K562 (cell line): ENCODE data around the gene SYVN1. TPM values are rescaled to one million over a fixed set of nuclear protein-coding genes. Genes with fewer than 3 reads are reported as not detected.

Experiments
- ARHGAP35 ChIP-seq: fragments of 450-650 bp; IDR thresholded peaks from 2 replicates; pipeline ENCODE4 v1.6.1; 2018; ENCODE audit not compliant: partially characterized antibody
- CCNT2 ChIP-seq: IDR thresholded peaks from 2 replicates; pipeline ENCODE4 v1.6.1; 2011; ENCODE audit warnings: borderline replicate concordance, low read depth, mild to moderate bottlenecking, moderate library complexity, mixed read lengths, low read length; ENCODE audit not compliant: insufficient read length; ENCODE audit errors: extremely low read depth
- HMG20A ChIP-seq: fragments of 450-650 bp; formaldehyde crosslinking; conservative IDR thresholded peaks from 2 replicates; pipeline ENCODE4 v1.4.0; 2020; ENCODE audit warnings: mild to moderate bottlenecking, mixed read lengths
- LARP7 ChIP-seq: fragments of 450-650 bp; IDR thresholded peaks from 2 replicates; pipeline ENCODE4 v1.6.1; 2016
- MIER1 ChIP-seq: fragments of 450-650 bp; IDR thresholded peaks from 2 replicates; pipeline ENCODE4 v1.6.1; 2016; ENCODE audit warnings: antibody characterized with exemption, mild to moderate bottlenecking, low read depth
- NBN ChIP-seq: fragments of 450-650 bp; IDR thresholded peaks from 2 replicates; pipeline ENCODE4 v1.6.1; 2016; ENCODE audit warnings: low read depth, mild to moderate bottlenecking
- NFIC ChIP-seq: fragments of 450-650 bp; IDR thresholded peaks from 2 replicates; pipeline ENCODE4 v1.6.1; 2017; ENCODE audit warnings: mild to moderate bottlenecking, inconsistent platforms
- NFIX ChIP-seq: fragments of 250-450 bp; sonication (Bioruptor Pico); IDR thresholded peaks from 2 replicates; pipeline ENCODE4 v1.4.0; 2020; ENCODE audit warnings: low read depth, mild to moderate bottlenecking, moderate library complexity
- POLR2B ChIP-seq: fragments of 450-650 bp; IDR thresholded peaks from 2 replicates; pipeline ENCODE4 v1.6.1; 2018; ENCODE audit warnings: low read depth; ENCODE audit not compliant: partially characterized antibody
- RB1 ChIP-seq: fragments of 450-650 bp; IDR thresholded peaks from 2 replicates; pipeline ENCODE4 v1.6.1; 2017; ENCODE audit warnings: low read depth, mild to moderate bottlenecking
- RBM15 ChIP-seq: fragments of 200-400 bp; formaldehyde crosslinking; IDR thresholded peaks from 2 replicates; pipeline ENCODE4 v1.6.1; 2018; ENCODE audit warnings: mild to moderate bottlenecking, low read length, moderate library complexity; ENCODE audit not compliant: insufficient read depth
- SAFB2 ChIP-seq: fragments of 200-400 bp; formaldehyde crosslinking; IDR thresholded peaks from 2 replicates; pipeline ENCODE4 v1.6.1; 2018; ENCODE audit warnings: borderline replicate concordance, low read length, low read depth, moderate library complexity; ENCODE audit not compliant: severe bottlenecking
- SREBF2 ChIP-seq: sonication (generic); formaldehyde crosslinking; IDR thresholded peaks from 2 replicates; pipeline ENCODE4 v1.4.0; 2020; ENCODE audit warnings: mild to moderate bottlenecking, missing genetic modification reagents
- TCF7L2 ChIP-seq: fragments of 150-350 bp; IDR thresholded peaks from 2 replicates; pipeline ENCODE4 v1.6.1; 2016; ENCODE audit warnings: low read depth, mild to moderate bottlenecking, low read length, moderate library complexity
- TFAM ChIP-seq: fragments of 250-450 bp; sonication (Bioruptor Pico); conservative IDR thresholded peaks from 2 replicates; pipeline ENCODE4 v1.5.0; 2021; ENCODE audit warnings: mild to moderate bottlenecking, moderate library complexity
- XRCC4 ChIP-seq: IDR thresholded peaks from one replicate; pipeline ENCODE4 v1.6.1; 2011; ENCODE audit not compliant: insufficient read depth, insufficient read length; ENCODE audit errors: extremely low read depth
- ZBTB17 ChIP-seq: fragments of 450-650 bp; formaldehyde crosslinking; IDR thresholded peaks from 2 replicates; pipeline ENCODE4 v1.4.0; 2020; ENCODE audit warnings: mild to moderate bottlenecking
- ZFPM2 ChIP-seq: fragments of 250-450 bp; sonication (Bioruptor Pico); IDR thresholded peaks from 2 replicates; pipeline ENCODE4 v1.5.1; 2022; ENCODE audit warnings: mild to moderate bottlenecking
- ZNF274 ChIP-seq: IDR thresholded peaks from 2 replicates; pipeline ENCODE4 v1.6.1; 2011; ENCODE audit warnings: low read depth, mild to moderate bottlenecking, low read length, moderate library complexity, borderline replicate concordance
- ZNF644 ChIP-seq: fragments of 200-800 bp; sonication (Bioruptor generic); IDR thresholded peaks from 2 replicates; pipeline ENCODE4 v1.6.1; 2016; ENCODE audit warnings: low read depth, missing genetic modification characterization, missing compliant biosample characterization
- ZZZ3 ChIP-seq: fragments of 450-650 bp; IDR thresholded peaks from 2 replicates; pipeline ENCODE4 v1.6.1; 2016; ENCODE audit warnings: antibody characterized with exemption, mild to moderate bottlenecking, moderate library complexity
- polyA plus RNA-seq, 8 experiments: library from polyadenylated mRNA; depleted of rRNA in 4 of 8; stranded (reverse) in 5 of 8; unstranded in 3 of 8; fragments of >200 nt; fragmentation: Nextera tagmentation in 2 of 8; fragmentation: Illumina TruSeq in 1 of 8; extraction: Ambion mirVana in 2 of 8; extraction: Trizol in 1 of 8; gene quantifications; 2 replicates each; pipeline versions ENCODE4 v1.2.1 to v1.2.3, GENCODE V29; 2011 to 2014; ENCODE audit warnings: inconsistent platforms in 1 of 8, missing spikeins in 1 of 8
- total RNA-seq, 7 experiments: library from RNA; depleted of rRNA in 6 of 7; stranded (reverse); fragments of >200 nt in 6 of 7; fragmentation: Illumina TruSeq in 2 of 7; extraction: Trizol in 2 of 7; gene quantifications; 2 replicates each; pipeline versions ENCODE4 v1.2.1 to v1.2.3, GENCODE V29; 2011 to 2021; ENCODE audit warnings: low replicate concordance in 1 of 7
- TF ChIP-seq, protein P1 (sequence below): sonication (generic); formaldehyde crosslinking; IDR thresholded peaks from 2 replicates; pipeline ENCODE4 v1.8.1; 2023; ENCODE audit warnings: mild to moderate bottlenecking, missing genetic modification reagents
- TF ChIP-seq, protein P2 (sequence below): fragments of 450-650 bp; formaldehyde crosslinking; IDR thresholded peaks from 2 replicates; pipeline ENCODE4 v1.4.0; 2020; ENCODE audit warnings: mild to moderate bottlenecking, moderate library complexity

SYVN1 gene
- total and polyA plus RNA-seq, 9 of the 15 experiments (the other 6 are each of a cell fraction or from before 2014, with no cell fraction given), result 0.41 to 47.4 (median 9.9) TPM

DNA sequence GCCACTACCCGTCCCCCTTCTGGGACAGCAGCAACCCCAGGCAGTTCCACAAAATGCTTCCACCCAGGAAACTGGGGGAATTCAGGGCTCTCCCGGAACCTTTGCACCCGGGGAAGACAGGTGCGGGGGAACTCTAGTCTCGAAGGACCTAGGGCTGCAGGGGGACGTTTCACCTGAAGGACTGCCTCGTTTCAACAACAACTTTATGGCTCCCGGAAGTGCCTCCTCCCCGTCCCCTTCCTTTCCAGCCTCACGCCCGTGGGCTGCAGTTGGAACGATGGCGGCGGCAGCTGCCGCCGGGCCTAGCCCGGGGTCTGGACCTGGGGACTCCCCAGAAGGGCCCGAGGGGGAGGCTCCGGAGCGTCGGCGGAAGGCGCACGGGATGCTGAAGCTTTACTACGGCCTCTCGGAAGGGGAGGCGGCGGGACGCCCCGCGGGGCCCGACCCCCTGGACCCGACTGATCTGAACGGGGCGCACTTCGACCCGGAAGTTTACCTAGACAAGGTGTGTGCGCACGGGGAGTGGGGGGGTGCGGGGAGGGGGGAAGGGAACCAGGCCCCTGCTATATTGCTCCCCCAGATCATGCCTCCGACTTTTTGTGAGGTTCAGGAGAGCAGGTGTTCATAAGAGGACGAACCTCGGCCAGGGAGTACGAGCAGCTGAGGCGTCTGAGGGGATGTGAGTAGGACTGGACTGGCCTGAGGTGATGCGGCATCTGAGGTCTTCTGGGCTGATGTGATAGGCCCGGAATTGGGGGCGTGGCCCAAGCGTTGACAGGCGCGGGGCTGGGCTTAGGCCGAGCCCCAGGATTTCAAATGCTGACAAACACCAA, 38.1 kb downstream of the SYVN1 start, which contains the start of gene VPS51 (continued):
- TF ChIP-seq TCF7L2 (peak; percentile 36; the same call in 1 of the 2 replicates), NBN (peak; percentile 51; the same call in 1 of the 2 replicates), ZFPM2 (0 out of 2 replicates have a peak, but pooled peaks have one; percentile 45), SREBF2 (CRISPR knock-in tag) (no peak), RB1 (peak; percentile 94), LARP7 (no peak), HMG20A (CRISPR knock-in tag) (no peak), NFIC (peak; percentile 74), MIER1 (peak; percentile 44; the same call in 1 of the 2 replicates), NFIX (no peak), RBM15 (no peak), SAFB2 (no peak), ZZZ3 (no peak), ARHGAP35 (no peak), ZBTB17 (CRISPR knock-in tag) (peak; percentile 69; the same call in 1 of the 2 replicates), TFAM (no peak), XRCC4 (no peak), ZNF644 (tag) (peak; percentile 45; the same call in 1 of the 2 replicates), POLR2B (peak; percentile 93), CCNT2 (peak; percentile 20), ZNF274 (no peak)
- TF ChIP-seq, protein P1, sequence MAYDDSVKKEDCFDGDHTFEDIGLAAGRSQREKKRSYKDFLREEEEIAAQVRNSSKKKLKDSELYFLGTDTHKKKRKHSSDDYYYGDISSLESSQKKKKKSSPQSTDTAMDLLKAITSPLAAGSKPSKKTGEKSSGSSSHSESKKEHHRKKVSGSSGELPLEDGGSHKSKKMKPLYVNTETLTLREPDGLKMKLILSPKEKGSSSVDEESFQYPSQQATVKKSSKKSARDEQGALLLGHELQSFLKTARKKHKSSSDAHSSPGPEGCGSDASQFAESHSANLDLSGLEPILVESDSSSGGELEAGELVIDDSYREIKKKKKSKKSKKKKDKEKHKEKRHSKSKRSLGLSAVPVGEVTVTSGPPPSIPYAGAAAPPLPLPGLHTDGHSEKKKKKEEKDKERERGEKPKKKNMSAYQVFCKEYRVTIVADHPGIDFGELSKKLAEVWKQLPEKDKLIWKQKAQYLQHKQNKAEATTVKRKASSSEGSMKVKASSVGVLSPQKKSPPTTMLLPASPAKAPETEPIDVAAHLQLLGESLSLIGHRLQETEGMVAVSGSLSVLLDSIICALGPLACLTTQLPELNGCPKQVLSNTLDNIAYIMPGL (CRISPR knock-in tag), result no peak
- TF ChIP-seq, protein P2, sequence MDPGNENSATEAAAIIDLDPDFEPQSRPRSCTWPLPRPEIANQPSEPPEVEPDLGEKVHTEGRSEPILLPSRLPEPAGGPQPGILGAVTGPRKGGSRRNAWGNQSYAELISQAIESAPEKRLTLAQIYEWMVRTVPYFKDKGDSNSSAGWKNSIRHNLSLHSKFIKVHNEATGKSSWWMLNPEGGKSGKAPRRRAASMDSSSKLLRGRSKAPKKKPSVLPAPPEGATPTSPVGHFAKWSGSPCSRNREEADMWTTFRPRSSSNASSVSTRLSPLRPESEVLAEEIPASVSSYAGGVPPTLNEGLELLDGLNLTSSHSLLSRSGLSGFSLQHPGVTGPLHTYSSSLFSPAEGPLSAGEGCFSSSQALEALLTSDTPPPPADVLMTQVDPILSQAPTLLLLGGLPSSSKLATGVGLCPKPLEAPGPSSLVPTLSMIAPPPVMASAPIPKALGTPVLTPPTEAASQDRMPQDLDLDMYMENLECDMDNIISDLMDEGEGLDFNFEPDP (CRISPR knock-in tag), result no peak
